Naive thymus-derived CD4-positive, alpha-beta T cell (primary cell): ENCODE results near the gene TTLL12. TPM values are rescaled to one million over a fixed set of nuclear protein-coding genes. Genes with fewer than 3 reads are reported as not detected.

Source experiments
- ATAC-seq: fragments of 150-1000 bp; cut with Tn5 transposase; 2 replicates; pipeline ENCODE4 v1.10.0; 2021; ENCODE audit warnings: mild to moderate bottlenecking, moderate library complexity
- CTCF ChIA-PET: fragments of 350-600 bp; sonication (Branson Sonifier 250); formaldehyde crosslinking; loops from one replicate; lab custom pipeline; 2021; ENCODE audit warnings: antibody characterized with exemption; lab: Charles Lee
- POLR2A ChIA-PET: fragments of 350-600 bp; sonication (Branson Sonifier 250); formaldehyde crosslinking; loops from one replicate; lab custom pipeline; 2021; ENCODE audit warnings: antibody characterized with exemption, inconsistent platforms; lab: Charles Lee
- DNase-seq, 9 donors: peaks; one replicate each; pipeline versions ENCODE4 v3.0.0 to v3.0.0-alpha.2; 2020 to 2022; ENCODE audit warnings: mixed read lengths in 1 of 9
- H3K27ac ChIP-seq: one replicate; pipeline ENCODE4 v1.7.0; 2013; ENCODE audit warnings: mild to moderate bottlenecking, low read depth, low read length, moderate library complexity
- H3K27me3 ChIP-seq, 2 donors: one replicate each; pipeline ENCODE4 v1.7.0; 2013; ENCODE audit warnings: low read length in 2 of 2, mild to moderate bottlenecking in 2 of 2, moderate library complexity in 2 of 2; ENCODE audit not compliant: control insufficient read depth in 2 of 2, insufficient read depth in 2 of 2
- H3K36me3 ChIP-seq, 3 experiments: 1 replicate in 2 of 3; 2 replicates in 1 of 3; pipeline ENCODE4 v1.7.0; 2013; ENCODE audit warnings: low read length in 3 of 3, mild to moderate bottlenecking in 3 of 3, moderate library complexity in 1 of 3; ENCODE audit not compliant: insufficient read depth in 3 of 3, control insufficient read depth in 2 of 3
- H3K4me1 ChIP-seq, 2 donors: one replicate each; pipeline ENCODE4 v1.7.0; 2013; ENCODE audit warnings: low read length in 2 of 2, mild to moderate bottlenecking in 2 of 2, moderate library complexity in 1 of 2; ENCODE audit not compliant: control insufficient read depth in 2 of 2, insufficient read depth in 2 of 2
- H3K4me3 ChIP-seq: 2 replicates; pipeline ENCODE4 v1.7.0; 2013; ENCODE audit warnings: mild to moderate bottlenecking, low read length
- H3K9me3 ChIP-seq, 3 experiments: 1 replicate in 2 of 3; 2 replicates in 1 of 3; pipeline ENCODE4 v1.7.0; 2013; ENCODE audit warnings: low read length in 3 of 3; ENCODE audit not compliant: control insufficient read depth in 2 of 3
- H3K27ac Mint-ChIP-seq, 9 donors: one replicate each; pipeline ENCODE4 v1.8.0; 2020 to 2022; ENCODE audit warnings: mixed read lengths in 9 of 9, mild to moderate bottlenecking in 8 of 9, moderate library complexity in 5 of 9, inconsistent platforms in 2 of 9
- H3K27me3 Mint-ChIP-seq, 5 donors: one replicate each; pipeline ENCODE4 v1.8.0; 2021 to 2022; ENCODE audit warnings: mixed read lengths in 5 of 5, mild to moderate bottlenecking in 1 of 5
- H3K36me3 Mint-ChIP-seq, 5 donors: one replicate each; pipeline ENCODE4 v1.8.0; 2020 to 2022; ENCODE audit warnings: mixed read lengths in 5 of 5, mild to moderate bottlenecking in 3 of 5, inconsistent platforms in 1 of 5
- H3K4me1 Mint-ChIP-seq, 7 donors: one replicate each; pipeline ENCODE4 v1.8.0; 2020 to 2022; ENCODE audit warnings: mixed read lengths in 7 of 7, mild to moderate bottlenecking in 3 of 7, inconsistent platforms in 1 of 7
- H3K4me3 Mint-ChIP-seq, 10 donors: one replicate each; pipeline ENCODE4 v1.8.0; 2020 to 2022; ENCODE audit warnings: mild to moderate bottlenecking in 10 of 10, mixed read lengths in 10 of 10, moderate library complexity in 6 of 10, inconsistent platforms in 2 of 10
- H3K9me3 Mint-ChIP-seq, 11 donors: one replicate each; pipeline ENCODE4 v1.8.0; 2020 to 2022; ENCODE audit warnings: mixed read lengths in 11 of 11, mild to moderate bottlenecking in 4 of 11, inconsistent platforms in 1 of 11, moderate library complexity in 1 of 11
- intact Hi-C, 2 donors: fragments of 100-400 bp; cut with micrococcal nuclease; formaldehyde crosslinking; loops; one replicate each; pipeline ENCODE4 v1.15.1; 2023
- polyA plus RNA-seq, 2 donors: library from polyadenylated mRNA; unstranded; fragments of 300-500 nt; fragmentation: Illumina TruSeq; gene quantifications; one replicate each; pipeline ENCODE4 v1.2.3, GENCODE V29; 2021
- total RNA-seq, 6 experiments: library from RNA in 5 of 6; stranded (reverse) in 5 of 6; gene quantifications; 1 replicate in 5 of 6; 2 replicates in 1 of 6; pipeline ENCODE4 v1.2.3 and lab custom pipeline; 2021 to 2026

TTLL12 gene
- total and polyA plus RNA-seq, 7 experiments from 2014 or later, result 15.6 to 43.7 (median 28.2) TPM

DNA sequence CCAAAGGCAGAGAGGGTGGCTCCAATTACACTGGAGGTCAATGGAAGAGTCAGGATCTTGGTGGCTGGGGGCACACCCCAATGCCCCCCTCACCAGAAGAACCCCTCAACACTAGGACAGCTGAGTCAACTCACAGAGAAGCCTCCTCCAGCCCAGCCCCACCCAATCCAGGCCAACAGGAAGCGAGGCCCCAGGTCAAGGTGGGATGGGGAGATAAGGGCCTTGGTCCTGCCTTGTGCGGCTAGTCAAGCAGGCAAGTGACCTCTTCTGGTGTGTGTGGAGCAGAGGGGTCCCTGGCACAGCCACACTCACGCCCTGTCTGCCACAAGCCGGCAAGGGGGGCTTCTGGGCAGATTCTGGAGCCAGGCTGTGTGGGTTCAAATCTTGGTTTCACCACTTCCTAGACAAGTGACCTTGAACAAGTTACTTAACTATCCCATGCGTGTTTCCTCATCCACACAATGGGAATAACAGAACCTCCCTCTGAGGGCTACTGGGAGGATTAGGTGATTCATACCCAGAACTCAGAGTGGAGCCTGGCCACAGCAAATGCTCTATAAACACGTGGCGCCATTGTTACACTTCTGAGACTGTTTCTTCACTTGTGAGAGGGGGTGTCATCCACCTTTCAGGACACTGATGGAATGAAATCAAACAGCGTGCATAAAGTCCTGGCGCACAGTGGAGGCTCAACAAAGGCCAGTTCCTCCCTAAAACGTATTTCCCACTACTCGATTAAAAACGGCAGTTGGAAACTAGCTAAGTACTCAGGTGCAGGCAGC, 3.2 kb downstream of the TTLL12 start:
- Mint-ChIP-seq H3K27ac (peak overlapping the region in 4 of 9 donors; percentile 5 to 60 (median 15)), H3K4me3 (peak overlapping the region in 4 of 10 donors; percentile 1 to 78 (median 51)), H3K9me3 (peaks cover 0 to 3% (median 0%) of the 10 kb centered on the region in 11 donors), H3K4me1 (peaks cover 5 to 30% (median 23%) of the 10 kb centered on the region in 7 donors), H3K27me3 (no peaks in the 10 kb centered on the region), H3K36me3 (peaks cover 0 to 20% (median 2%) of the 10 kb centered on the region in 5 donors)
- H3K27ac ChIP-seq, result no peak overlapping the region
- POLR2A ChIA-PET, result interaction anchor here (1.0 kb wide), 1 partner anchor 21 kb away, joined by 4 read pairs; no protein-coding TSS in a partner anchor
- CTCF ChIA-PET, result no interaction called here
- ATAC-seq, result no peak
- no peaks in the 10 kb centered on the region for H3K9me3 ChIP-seq
- intact Hi-C loops, result loop anchor here in 1 of 2 donors (10.0 kb wide), 1 partner anchor 81 kb away; no protein-coding TSS in a partner anchor
- no peak for DNase-seq
- H3K36me3 ChIP-seq, result peaks cover 0 to 29% (median 3%) of the 10 kb centered on the region in 3 experiments
- H3K4me1 ChIP-seq, result peaks cover 18% of the 10 kb centered on the region in 2 donors
- H3K27me3 ChIP-seq, result no peaks in the 10 kb centered on the region
- no peak overlapping the region for H3K4me3 ChIP-seq

- ChIA-PET CTCF (no interaction called here), POLR2A (no interaction called here)
- no peak overlapping the region for H3K27ac ChIP-seq
Measured at GRCh38 chr22:43182726-43183125, 4.2 kb downstream of the TTLL12 start.

GRCh38 chr22:43182118-43182517, 4.8 kb downstream of the TTLL12 start:
- no peaks in the 10 kb centered on the region for H3K27me3 ChIP-seq
- H3K4me3 ChIP-seq, result no peak overlapping the region
- peaks cover 10 to 12% of the 10 kb centered on the region in 2 donors for H3K4me1 ChIP-seq
- peaks cover 0 to 1% (median 0%) of the 10 kb centered on the region in 11 donors for H3K9me3 Mint-ChIP-seq
- peaks cover 0 to 22% (median 4%) of the 10 kb centered on the region in 5 donors for H3K36me3 Mint-ChIP-seq
- CTCF ChIA-PET, result interaction anchor here (0.6 kb wide), 1 partner anchor 560 kb away, joined by 3 read pairs; no protein-coding TSS in a partner anchor
- H3K9me3 ChIP-seq, result no peaks in the 10 kb centered on the region
- DNase-seq (no peak), ATAC-seq (no peak)
- POLR2A ChIA-PET, result no interaction called here
- intact Hi-C loops, result loop anchor here in 1 of 2 donors (10.0 kb wide), 1 partner anchor 83 kb away; no protein-coding TSS in a partner anchor
- no peak overlapping the region for H3K27ac ChIP-seq
- peaks cover 0 to 35% (median 3%) of the 10 kb centered on the region in 3 experiments for H3K36me3 ChIP-seq
- peaks cover 5 to 23% (median 17%) of the 10 kb centered on the region in 7 donors for H3K4me1 Mint-ChIP-seq
- no peaks in the 10 kb centered on the region for H3K27me3 Mint-ChIP-seq
- H3K27ac Mint-ChIP-seq, result no peak overlapping the region
- no peak overlapping the region for H3K4me3 Mint-ChIP-seq

More at GRCh38 chr22:43182726-43183125, 4.2 kb downstream of the TTLL12 start:
- H3K4me1 Mint-ChIP-seq, result peaks cover 5 to 24% (median 19%) of the 10 kb centered on the region in 7 donors
- DNase-seq (no peak), ATAC-seq (no peak)
- H3K27me3 Mint-ChIP-seq, result no peaks in the 10 kb centered on the region
- intact Hi-C loops, result loop anchor here in 1 of 2 donors (10.0 kb wide), 1 partner anchor 82 kb away; no protein-coding TSS in a partner anchor
- peaks cover 11 to 13% of the 10 kb centered on the region in 2 donors for H3K4me1 ChIP-seq
- no peaks in the 10 kb centered on the region for H3K9me3 ChIP-seq
- no peak overlapping the region for H3K4me3 ChIP-seq
- peaks cover 0 to 3% (median 0%) of the 10 kb centered on the region in 11 donors for H3K9me3 Mint-ChIP-seq
- peaks cover 0 to 32% (median 3%) of the 10 kb centered on the region in 3 experiments for H3K36me3 ChIP-seq
- H3K36me3 Mint-ChIP-seq, result peaks cover 0 to 22% (median 4%) of the 10 kb centered on the region in 5 donors
- peak overlapping the region in 1 of 9 donors; percentile 53 for H3K27ac Mint-ChIP-seq
- no peaks in the 10 kb centered on the region for H3K27me3 ChIP-seq
- no peak overlapping the region for H3K4me3 Mint-ChIP-seq

DNA sequence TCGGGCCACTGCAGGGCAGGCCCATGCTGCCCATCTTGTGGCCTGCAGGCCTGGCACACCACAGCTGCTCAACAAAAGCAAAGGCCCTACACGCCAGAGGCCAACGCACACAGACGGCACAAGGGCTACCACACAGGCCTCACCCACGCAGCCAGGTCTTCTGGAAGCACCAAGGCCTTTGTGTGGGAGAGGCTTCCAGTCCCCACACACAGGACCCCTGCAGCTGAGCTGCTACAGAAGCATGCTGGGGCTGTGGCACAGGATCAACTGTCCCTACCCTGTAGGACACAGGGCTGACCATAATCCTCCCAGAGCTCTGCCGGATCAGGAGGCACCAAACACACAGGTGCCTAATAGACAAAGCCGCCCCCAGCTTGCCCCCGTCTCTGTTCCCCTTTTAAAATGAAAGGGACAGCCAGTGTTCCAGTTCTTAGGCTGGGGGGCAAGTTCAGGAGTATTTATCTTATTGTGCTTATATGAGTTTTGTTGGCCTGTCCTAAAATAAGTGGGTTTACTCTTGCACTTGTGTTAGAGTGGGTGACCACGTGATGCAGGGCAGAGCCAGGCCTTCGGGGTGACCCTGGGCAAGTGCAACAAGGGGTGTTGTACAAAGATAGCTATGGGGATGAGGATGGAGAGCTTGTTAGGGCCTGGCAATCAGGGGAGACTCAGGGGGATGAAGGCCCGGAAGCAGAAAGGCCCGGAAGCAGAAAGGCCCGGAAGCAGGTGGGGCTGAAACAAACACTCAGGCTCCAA, 5.4 kb downstream of the TTLL12 start:
- H3K27ac ChIP-seq, result no peak overlapping the region
- H3K36me3 Mint-ChIP-seq, result peaks cover 0 to 22% (median 4%) of the 10 kb centered on the region in 5 donors
- intact Hi-C loops, result loop anchor here in 1 of 2 donors (10.0 kb wide), 1 partner anchor 83 kb away; no protein-coding TSS in a partner anchor
- CTCF ChIA-PET, result interaction anchor here (0.6 kb wide), 1 partner anchor 560 kb away, joined by 3 read pairs; no protein-coding TSS in a partner anchor
- H3K9me3 Mint-ChIP-seq, result peaks cover 0 to 1% (median 0%) of the 10 kb centered on the region in 11 donors
- ATAC-seq (no peak), DNase-seq (no peak)
- H3K36me3 ChIP-seq, result peaks cover 0 to 35% (median 3%) of the 10 kb centered on the region in 3 experiments
- POLR2A ChIA-PET, result no interaction called here
- H3K27ac Mint-ChIP-seq, result peak overlapping the region in 1 of 9 donors; percentile 2
- H3K4me3 Mint-ChIP-seq, result no peak overlapping the region
- peaks cover 10 to 12% of the 10 kb centered on the region in 2 donors for H3K4me1 ChIP-seq
- no peak overlapping the region for H3K4me3 ChIP-seq
- H3K27me3 ChIP-seq, result no peaks in the 10 kb centered on the region
- no peaks in the 10 kb centered on the region for H3K27me3 Mint-ChIP-seq
- no peaks in the 10 kb centered on the region for H3K9me3 ChIP-seq
- peaks cover 5 to 23% (median 17%) of the 10 kb centered on the region in 7 donors for H3K4me1 Mint-ChIP-seq

- no peaks in the 10 kb centered on the region for H3K27me3 Mint-ChIP-seq
- Histone ChIP-seq H3K36me3 (peaks cover 0 to 35% (median 3%) of the 10 kb centered on the region in 3 experiments), H3K9me3 (no peaks in the 10 kb centered on the region), H3K27ac (no peak overlapping the region), H3K27me3 (no peaks in the 10 kb centered on the region), H3K4me1 (peaks cover 3 to 6% of the 10 kb centered on the region in 2 donors), H3K4me3 (no peak overlapping the region)
- CTCF ChIA-PET, result no interaction called here
- no peak for ATAC-seq
- peaks cover 0 to 22% (median 4%) of the 10 kb centered on the region in 5 donors for H3K36me3 Mint-ChIP-seq
- no peak overlapping the region for H3K4me3 Mint-ChIP-seq
- no peak for DNase-seq
- peaks cover 0 to 1% (median 0%) of the 10 kb centered on the region in 11 donors for H3K9me3 Mint-ChIP-seq
- H3K27ac Mint-ChIP-seq, result no peak overlapping the region
- POLR2A ChIA-PET, result interaction anchor here (1.0 kb wide), 1 partner anchor 22 kb away, joined by 3 read pairs; no protein-coding TSS in a partner anchor
- intact Hi-C loops, result loop anchor here in 1 of 2 donors (10.0 kb wide), 1 partner anchor 84 kb away; no protein-coding TSS in a partner anchor
- H3K4me1 Mint-ChIP-seq, result peaks cover 5 to 22% (median 15%) of the 10 kb centered on the region in 7 donors
Measured at GRCh38 chr22:43180670-43181069, 6.3 kb downstream of the TTLL12 start.

DNA sequence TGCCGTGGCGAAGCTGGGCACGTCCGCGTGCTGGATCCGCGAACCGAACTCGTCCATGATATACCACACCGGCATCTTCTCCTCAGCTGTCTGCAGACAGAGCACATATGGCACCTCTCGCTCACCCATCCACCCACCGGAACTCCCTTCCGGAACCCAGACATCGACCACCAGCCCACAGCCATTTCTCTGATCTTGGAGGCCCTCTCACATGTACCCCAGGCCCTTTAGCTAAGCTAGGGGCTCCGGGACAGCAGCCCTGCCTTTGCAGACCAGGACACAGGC, 7.1 kb downstream of the TTLL12 start:
- peaks cover 0 to 41% (median 3%) of the 10 kb centered on the region in 3 experiments for H3K36me3 ChIP-seq
- CTCF ChIA-PET, result no interaction called here
- POLR2A ChIA-PET, result no interaction called here
- Mint-ChIP-seq H3K27me3 (no peaks in the 10 kb centered on the region), H3K4me3 (no peak overlapping the region), H3K36me3 (peaks cover 0 to 22% (median 4%) of the 10 kb centered on the region in 5 donors), H3K27ac (no peak overlapping the region), H3K9me3 (peaks cover 0 to 1% (median 0%) of the 10 kb centered on the region in 11 donors), H3K4me1 (peaks cover 5 to 17% (median 9%) of the 10 kb centered on the region in 7 donors)
- ATAC-seq (no peak), DNase-seq (no peak)
- intact Hi-C loops, result loop anchor here in 1 of 2 donors (10.0 kb wide), 1 partner anchor 85 kb away; no protein-coding TSS in a partner anchor
- no peak overlapping the region for H3K27ac ChIP-seq
- H3K9me3 ChIP-seq, result no peaks in the 10 kb centered on the region
- peaks cover 0 to 6% of the 10 kb centered on the region in 2 donors for H3K4me1 ChIP-seq
- no peaks in the 10 kb centered on the region for H3K27me3 ChIP-seq
- H3K4me3 ChIP-seq, result no peak overlapping the region
